ENCODE results near the gene NHS. TPM values are rescaled to one million over a fixed set of nuclear protein-coding genes. Genes with fewer than 3 reads are reported as not detected.

The NHS gene
- total and polyA plus RNA-seq, 3 donors from 2014 or later: 4.8 to 25.7 (median 21.8) TPM

- no peak for TF ChIP-seq POLR2A (IDR thresholded peaks at IDR 0.05)
- no peak for TF ChIP-seq CTCF (IDR thresholded peaks at IDR 0.05)
- Histone ChIP-seq H3K27me3 (no peaks in the 10 kb centered on the region), H3K4me1 (no peaks in the 10 kb centered on the region), H3K36me3 (ENCODE audit: low read depth, missing control alignments) (no peaks in the 10 kb centered on the region), H3K27ac (no peak overlapping the region), H3K4me3 (no peak overlapping the region), H3K9me3 (no peaks in the 10 kb centered on the region)
- 30 to 75% methylated on average over 1 of the region's 1 CpG for WGBS, 2 donors
- intact Hi-C loops (cut with DNase I; ENCODE audit: low total_unique reads): no loop called here
- DNase-seq: no peak
Measured at GRCh38 chrX:17697191-17697590, 322.2 kb downstream of the NHS start.

- Histone ChIP-seq H3K27ac (no peak overlapping the region), H3K36me3 (ENCODE audit: low read depth, missing control alignments) (no peaks in the 10 kb centered on the region), H3K27me3 (no peaks in the 10 kb centered on the region), H3K9me3 (no peaks in the 10 kb centered on the region), H3K4me1 (no peaks in the 10 kb centered on the region), H3K4me3 (no peak overlapping the region)
- intact Hi-C loops (cut with DNase I; ENCODE audit: low total_unique reads): no loop called here
- TF ChIP-seq CTCF (IDR thresholded peaks at IDR 0.05) (no peak), POLR2A (IDR thresholded peaks at IDR 0.05) (no peak)
- 86 to 94% methylated on average over 1 of the region's 1 CpG for WGBS, 2 donors
- no peak for DNase-seq
Measured at GRCh38 chrX:17700976-17701375, 326.0 kb downstream of the NHS start.

- intact Hi-C loops (cut with DNase I; ENCODE audit: low total_unique reads): no loop called here
- WGBS, 2 donors: 92 to 100% methylated on average over 2 of the region's 2 CpGs
- H3K36me3 ChIP-seq (ENCODE audit: low read depth, missing control alignments): no peaks in the 10 kb centered on the region
- H3K4me1 ChIP-seq: no peaks in the 10 kb centered on the region
- no peaks in the 10 kb centered on the region for H3K27me3 ChIP-seq
- H3K4me3 ChIP-seq: no peak overlapping the region
- no peak for DNase-seq
- TF ChIP-seq POLR2A (IDR thresholded peaks at IDR 0.05) (no peak), CTCF (IDR thresholded peaks at IDR 0.05) (no peak)
- no peaks in the 10 kb centered on the region for H3K9me3 ChIP-seq
- no peak overlapping the region for H3K27ac ChIP-seq
Measured at GRCh38 chrX:17703201-17703600, 328.2 kb downstream of the NHS start.

GRCh38 chrX:17705211-17705610, 330.2 kb downstream of the NHS start:
- WGBS, 2 donors: 94 to 100% methylated on average over 2 of the region's 2 CpGs
- no peak for DNase-seq
- H3K9me3 ChIP-seq: no peaks in the 10 kb centered on the region

More at GRCh38 chrX:17705211-17705610, 330.2 kb downstream of the NHS start:
- Histone ChIP-seq H3K4me3 (no peak overlapping the region), H3K27ac (no peak overlapping the region), H3K36me3 (ENCODE audit: low read depth, missing control alignments) (no peaks in the 10 kb centered on the region), H3K4me1 (no peaks in the 10 kb centered on the region), H3K27me3 (no peaks in the 10 kb centered on the region)
- intact Hi-C loops (cut with DNase I; ENCODE audit: low total_unique reads): no loop called here
- TF ChIP-seq POLR2A (IDR thresholded peaks at IDR 0.05) (no peak), CTCF (IDR thresholded peaks at IDR 0.05) (no peak)
